ENCODE measurements around the gene KDM4D. TPM values are rescaled to one million over a fixed set of nuclear protein-coding genes. Genes with fewer than 3 reads are reported as not detected.
"Not testable (repeated sequence)": the region's sequence is repeated elsewhere in the genome, so short reads cannot be mapped to it uniquely, and the experiment has no call there.

KDM4D gene
- total and polyA plus RNA-seq, 9 donors = 0.24 to 1.9 (median 0.92) TPM

DNA sequence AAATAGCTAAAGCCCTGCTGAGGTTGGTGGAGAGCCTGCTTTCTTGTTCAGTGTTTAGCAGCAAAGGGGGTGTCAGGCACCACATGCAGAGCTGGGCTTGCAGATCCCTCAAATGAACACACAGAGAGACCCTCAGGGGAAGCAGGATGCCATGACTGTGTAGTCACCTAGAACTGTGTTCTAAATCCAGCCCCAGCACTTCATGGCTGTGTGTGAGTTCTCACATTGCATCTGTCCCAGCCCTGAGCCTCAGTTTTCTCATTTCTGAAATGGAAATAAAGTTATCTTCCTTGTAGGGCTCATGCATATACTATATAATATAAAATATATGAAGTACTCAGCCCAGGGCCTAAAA lies 47.3 kb upstream of the KDM4D start:
- Histone ChIP-seq H3K9me3 (no peaks in the 10 kb centered on the region), H3K27me3 (no peaks in the 10 kb centered on the region), H3K36me3 (no peaks in the 10 kb centered on the region), H3K4me1 (ENCODE audit: insufficient read depth) (peaks cover 15% of the 10 kb centered on the region), H3K27ac (peak overlapping the region in 1 of 2 donors; percentile 32), H3K4me3 (no peak overlapping the region)
- DNase-seq = no peak
- intact Hi-C loops (cut with DNase I) = no loop called here
- TF ChIP-seq POLR2A (IDR thresholded peaks at IDR 0.05) (no peak), EP300 (IDR thresholded peaks at IDR 0.05) (no peak)
- TF ChIP-seq, protein P1, sequence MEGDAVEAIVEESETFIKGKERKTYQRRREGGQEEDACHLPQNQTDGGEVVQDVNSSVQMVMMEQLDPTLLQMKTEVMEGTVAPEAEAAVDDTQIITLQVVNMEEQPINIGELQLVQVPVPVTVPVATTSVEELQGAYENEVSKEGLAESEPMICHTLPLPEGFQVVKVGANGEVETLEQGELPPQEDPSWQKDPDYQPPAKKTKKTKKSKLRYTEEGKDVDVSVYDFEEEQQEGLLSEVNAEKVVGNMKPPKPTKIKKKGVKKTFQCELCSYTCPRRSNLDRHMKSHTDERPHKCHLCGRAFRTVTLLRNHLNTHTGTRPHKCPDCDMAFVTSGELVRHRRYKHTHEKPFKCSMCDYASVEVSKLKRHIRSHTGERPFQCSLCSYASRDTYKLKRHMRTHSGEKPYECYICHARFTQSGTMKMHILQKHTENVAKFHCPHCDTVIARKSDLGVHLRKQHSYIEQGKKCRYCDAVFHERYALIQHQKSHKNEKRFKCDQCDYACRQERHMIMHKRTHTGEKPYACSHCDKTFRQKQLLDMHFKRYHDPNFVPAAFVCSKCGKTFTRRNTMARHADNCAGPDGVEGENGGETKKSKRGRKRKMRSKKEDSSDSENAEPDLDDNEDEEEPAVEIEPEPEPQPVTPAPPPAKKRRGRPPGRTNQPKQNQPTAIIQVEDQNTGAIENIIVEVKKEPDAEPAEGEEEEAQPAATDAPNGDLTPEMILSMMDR (IDR thresholded peaks at IDR 0.05) = no peak

DNA sequence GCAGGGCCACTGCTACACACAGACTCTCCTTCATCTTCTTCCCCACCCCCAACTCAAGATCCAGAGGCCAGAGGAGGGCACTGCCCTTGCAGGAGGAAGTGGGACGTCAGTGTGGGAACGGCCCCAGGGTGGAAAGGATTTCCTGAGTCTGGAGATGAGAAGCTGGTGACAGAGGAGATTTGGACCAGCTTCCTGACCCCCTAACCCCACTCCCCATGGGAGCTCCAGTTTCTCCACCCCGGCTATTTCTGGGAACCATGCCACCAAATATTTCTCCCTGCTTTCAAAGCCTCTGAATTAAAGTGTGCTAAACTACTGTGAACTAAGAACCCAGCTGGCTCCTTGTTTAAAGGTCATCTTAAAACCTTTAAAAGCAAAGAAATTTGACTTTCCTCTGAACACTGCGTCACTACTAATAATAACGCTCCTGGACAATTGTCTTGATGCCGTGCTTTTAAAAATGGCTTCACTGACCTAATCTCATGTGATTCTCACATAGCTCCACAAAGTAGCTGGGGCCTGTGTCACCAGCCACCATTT lies 46.7 kb upstream of the KDM4D start:
- 0 to 3% (median 0%) methylated on average over 6 of the region's 6 CpGs for WGBS, 3 donors
- no peak overlapping the region for H3K4me3 ChIP-seq
- DNase-seq = peak; percentile 81 to 91 (median 90)
- intact Hi-C loops (cut with DNase I) = no loop called here
- H3K27ac ChIP-seq = peak overlapping the region in 1 of 2 donors; percentile 59
- H3K27me3 ChIP-seq = no peaks in the 10 kb centered on the region
- no peaks in the 10 kb centered on the region for H3K36me3 ChIP-seq
- H3K4me1 ChIP-seq (ENCODE audit: insufficient read depth) = peaks cover 15% of the 10 kb centered on the region
- no peaks in the 10 kb centered on the region for H3K9me3 ChIP-seq
- TF ChIP-seq POLR2A (IDR thresholded peaks at IDR 0.05) (no peak), EP300 (IDR thresholded peaks at IDR 0.05) (no peak)
- TF ChIP-seq, protein P1 (IDR thresholded peaks at IDR 0.05) = no peak

- Histone ChIP-seq H3K36me3 (no peaks in the 10 kb centered on the region), H3K4me1 (ENCODE audit: insufficient read depth) (peaks cover 15% of the 10 kb centered on the region), H3K27ac (peak overlapping the region in 1 of 2 donors; percentile 59), H3K4me3 (no peak overlapping the region), H3K27me3 (no peaks in the 10 kb centered on the region), H3K9me3 (no peaks in the 10 kb centered on the region)
- intact Hi-C loops (cut with DNase I) = no loop called here
- TF ChIP-seq POLR2A (IDR thresholded peaks at IDR 0.05) (no peak), EP300 (IDR thresholded peaks at IDR 0.05) (no peak)
- TF ChIP-seq, protein P1 (IDR thresholded peaks at IDR 0.05) = no peak
- WGBS, 3 donors = 95 to 98% (median 98%) methylated on average over 1 of the region's 1 CpG
- no peak for DNase-seq
Measured at GRCh38 chr11:94928117-94928990, 45.2 kb upstream of the KDM4D start.

- H3K27ac ChIP-seq = not testable (repeated sequence)
Measured at GRCh38 chr11:94932072-94932471, 41.4 kb upstream of the KDM4D start.

GRCh38 chr11:94932503-94932902 lies 41.0 kb upstream of the KDM4D start:
- Histone ChIP-seq H3K4me1 (ENCODE audit: insufficient read depth) (peaks cover 7% of the 10 kb centered on the region), H3K4me3 (no peak overlapping the region), H3K9me3 (no peaks in the 10 kb centered on the region), H3K27me3 (no peaks in the 10 kb centered on the region), H3K36me3 (no peaks in the 10 kb centered on the region), H3K27ac (no peak overlapping the region)
- intact Hi-C loops (cut with DNase I) = no loop called here
- DNase-seq = no peak
- no peak for TF ChIP-seq EP300 (IDR thresholded peaks at IDR 0.05)
- TF ChIP-seq, protein P1 (IDR thresholded peaks at IDR 0.05) = no peak
- no peak for TF ChIP-seq POLR2A (IDR thresholded peaks at IDR 0.05)
- 87 to 91% (median 88%) methylated on average over 5 of the region's 5 CpGs for WGBS, 3 donors

More at GRCh38 chr11:94932072-94932471, 41.4 kb upstream of the KDM4D start:
- DNase-seq; H3K4me3 ChIP-seq; H3K36me3 ChIP-seq; intact Hi-C loops (cut with DNase I); H3K9me3 ChIP-seq; H3K27me3 ChIP-seq: not testable (repeated sequence)
- peaks cover 11% of the 10 kb centered on the region for H3K4me1 ChIP-seq (ENCODE audit: insufficient read depth)

Measured in ovary (tissue), 9 donors.